ENCODE results near the gene ASCC2.

DNA sequence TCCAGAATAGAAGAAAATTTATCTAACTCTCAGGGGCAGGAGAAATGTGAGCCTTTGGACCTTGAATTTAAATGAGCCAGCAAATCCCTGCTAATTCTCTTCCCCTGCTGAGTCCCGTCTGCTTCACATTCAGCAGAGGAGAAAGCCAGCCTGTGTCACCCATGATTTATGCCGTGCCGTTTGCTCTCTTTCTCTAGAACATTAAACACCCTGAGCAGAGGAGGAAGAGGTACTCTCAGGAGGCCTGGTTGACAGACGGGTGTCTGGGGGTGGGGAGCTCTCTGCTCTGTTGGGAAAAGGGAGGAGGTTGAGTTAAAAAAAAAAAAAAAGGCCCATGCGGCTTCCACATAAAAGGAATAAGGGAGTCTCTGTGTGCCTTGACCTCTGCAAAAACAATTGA, 33.6 kb upstream of the ASCC2 start:
- TF ChIP-seq, protein P1, sequence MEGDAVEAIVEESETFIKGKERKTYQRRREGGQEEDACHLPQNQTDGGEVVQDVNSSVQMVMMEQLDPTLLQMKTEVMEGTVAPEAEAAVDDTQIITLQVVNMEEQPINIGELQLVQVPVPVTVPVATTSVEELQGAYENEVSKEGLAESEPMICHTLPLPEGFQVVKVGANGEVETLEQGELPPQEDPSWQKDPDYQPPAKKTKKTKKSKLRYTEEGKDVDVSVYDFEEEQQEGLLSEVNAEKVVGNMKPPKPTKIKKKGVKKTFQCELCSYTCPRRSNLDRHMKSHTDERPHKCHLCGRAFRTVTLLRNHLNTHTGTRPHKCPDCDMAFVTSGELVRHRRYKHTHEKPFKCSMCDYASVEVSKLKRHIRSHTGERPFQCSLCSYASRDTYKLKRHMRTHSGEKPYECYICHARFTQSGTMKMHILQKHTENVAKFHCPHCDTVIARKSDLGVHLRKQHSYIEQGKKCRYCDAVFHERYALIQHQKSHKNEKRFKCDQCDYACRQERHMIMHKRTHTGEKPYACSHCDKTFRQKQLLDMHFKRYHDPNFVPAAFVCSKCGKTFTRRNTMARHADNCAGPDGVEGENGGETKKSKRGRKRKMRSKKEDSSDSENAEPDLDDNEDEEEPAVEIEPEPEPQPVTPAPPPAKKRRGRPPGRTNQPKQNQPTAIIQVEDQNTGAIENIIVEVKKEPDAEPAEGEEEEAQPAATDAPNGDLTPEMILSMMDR (conservative IDR thresholded peaks at IDR 0.05; ENCODE audit: low read depth, low read length): no peak
- no peak for TF ChIP-seq EZH2 (IDR thresholded peaks at IDR 0.05; ENCODE audit: borderline replicate concordance, low read depth, low read length, poor library complexity, severe bottlenecking)
